ENCODE data around the gene SUGP2.

The SUGP2 gene

DNA sequence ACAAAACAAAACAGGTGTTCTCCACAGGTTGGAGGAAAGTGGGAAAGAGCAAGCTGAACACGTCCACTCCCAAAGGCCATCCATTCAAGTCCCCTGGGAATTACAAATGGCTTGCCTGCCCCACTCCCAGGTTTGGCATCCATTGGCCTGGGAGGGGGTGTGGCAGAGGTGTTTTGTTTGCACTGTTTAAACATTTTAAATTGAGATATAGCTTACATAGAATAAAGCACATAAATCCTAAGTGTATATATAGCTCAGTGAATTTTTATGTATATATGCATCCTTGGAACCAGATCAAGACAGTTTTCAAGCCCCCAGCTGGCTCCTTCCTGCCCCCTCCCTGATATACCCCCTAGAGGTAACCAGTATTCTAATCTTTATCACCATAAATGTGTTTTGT, 43.2 kb upstream of the SUGP2 start:
- no peaks in the 10 kb centered on the region for H3K9me3 ChIP-seq (ENCODE audit: severe bottlenecking)
- H3K27ac ChIP-seq (ENCODE audit: poor library complexity, severe bottlenecking), result no peak overlapping the region
- no peak for ATAC-seq (ENCODE audit: low read depth)
- H3K27me3 ChIP-seq (ENCODE audit: insufficient read depth, poor library complexity, severe bottlenecking), result no peaks in the 10 kb centered on the region
- TF ChIP-seq, protein P1, sequence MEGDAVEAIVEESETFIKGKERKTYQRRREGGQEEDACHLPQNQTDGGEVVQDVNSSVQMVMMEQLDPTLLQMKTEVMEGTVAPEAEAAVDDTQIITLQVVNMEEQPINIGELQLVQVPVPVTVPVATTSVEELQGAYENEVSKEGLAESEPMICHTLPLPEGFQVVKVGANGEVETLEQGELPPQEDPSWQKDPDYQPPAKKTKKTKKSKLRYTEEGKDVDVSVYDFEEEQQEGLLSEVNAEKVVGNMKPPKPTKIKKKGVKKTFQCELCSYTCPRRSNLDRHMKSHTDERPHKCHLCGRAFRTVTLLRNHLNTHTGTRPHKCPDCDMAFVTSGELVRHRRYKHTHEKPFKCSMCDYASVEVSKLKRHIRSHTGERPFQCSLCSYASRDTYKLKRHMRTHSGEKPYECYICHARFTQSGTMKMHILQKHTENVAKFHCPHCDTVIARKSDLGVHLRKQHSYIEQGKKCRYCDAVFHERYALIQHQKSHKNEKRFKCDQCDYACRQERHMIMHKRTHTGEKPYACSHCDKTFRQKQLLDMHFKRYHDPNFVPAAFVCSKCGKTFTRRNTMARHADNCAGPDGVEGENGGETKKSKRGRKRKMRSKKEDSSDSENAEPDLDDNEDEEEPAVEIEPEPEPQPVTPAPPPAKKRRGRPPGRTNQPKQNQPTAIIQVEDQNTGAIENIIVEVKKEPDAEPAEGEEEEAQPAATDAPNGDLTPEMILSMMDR (IDR thresholded peaks at IDR 0.05; ENCODE audit: poor library complexity, severe bottlenecking), result no peak
- no peaks in the 10 kb centered on the region for H3K36me3 ChIP-seq (ENCODE audit: low read depth)
- no peak for DNase-seq (ENCODE audit: low spot score)
- no peaks in the 10 kb centered on the region for H3K4me1 ChIP-seq (ENCODE audit: insufficient read depth, poor library complexity, severe bottlenecking)
- no peak overlapping the region for H3K4me3 ChIP-seq (ENCODE audit: severe bottlenecking)

GRCh38 chr19:19075126-19075525, 41.8 kb upstream of the SUGP2 start:
- no peak overlapping the region for H3K4me3 ChIP-seq (ENCODE audit: severe bottlenecking)
- DNase-seq (ENCODE audit: low spot score), result no peak
- no peaks in the 10 kb centered on the region for H3K4me1 ChIP-seq (ENCODE audit: insufficient read depth, poor library complexity, severe bottlenecking)
- H3K36me3 ChIP-seq (ENCODE audit: low read depth), result no peaks in the 10 kb centered on the region
- no peaks in the 10 kb centered on the region for H3K9me3 ChIP-seq (ENCODE audit: severe bottlenecking)
- H3K27ac ChIP-seq (ENCODE audit: poor library complexity, severe bottlenecking), result no peak overlapping the region
- ATAC-seq (ENCODE audit: low read depth), result no peak
- TF ChIP-seq, protein P1 (IDR thresholded peaks at IDR 0.05; ENCODE audit: poor library complexity, severe bottlenecking), result no peak
- no peaks in the 10 kb centered on the region for H3K27me3 ChIP-seq (ENCODE audit: insufficient read depth, poor library complexity, severe bottlenecking)

DNA sequence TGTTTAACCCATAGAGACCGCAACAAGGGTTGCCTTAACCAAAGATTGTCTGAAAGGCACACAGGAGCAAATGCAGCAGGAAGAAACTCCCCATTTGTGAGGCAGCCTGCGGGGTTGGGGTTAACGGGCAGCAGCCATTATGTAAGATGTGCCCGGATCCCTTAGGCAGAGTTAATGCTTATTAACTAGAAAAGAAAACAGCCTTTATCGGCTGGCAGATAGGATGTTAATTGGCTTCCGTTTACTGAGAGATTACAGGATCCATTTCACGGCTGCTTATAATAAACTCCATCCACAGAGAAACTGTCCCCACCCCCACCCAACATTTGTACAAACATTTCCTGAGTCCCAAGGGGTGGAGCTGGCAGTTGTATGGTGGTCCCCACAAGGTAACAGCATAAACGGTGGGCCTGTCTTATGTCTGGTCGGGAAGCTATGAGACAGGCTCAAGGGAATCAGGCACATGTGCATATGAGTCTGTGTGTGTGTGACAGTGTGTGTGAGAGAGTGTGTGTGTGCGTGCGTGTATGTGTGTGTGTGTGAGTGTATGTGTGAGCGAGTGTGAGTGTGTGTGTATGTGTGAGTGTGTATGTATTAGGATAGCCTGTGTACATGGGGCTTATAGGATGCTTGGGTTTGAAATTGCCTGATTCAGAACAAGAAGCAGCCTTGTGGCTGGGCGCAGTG, 41.0 kb upstream of the SUGP2 start:
- H3K27me3 ChIP-seq (ENCODE audit: insufficient read depth, poor library complexity, severe bottlenecking), result no peaks in the 10 kb centered on the region
- no peaks in the 10 kb centered on the region for H3K4me1 ChIP-seq (ENCODE audit: insufficient read depth, poor library complexity, severe bottlenecking)
- no peaks in the 10 kb centered on the region for H3K9me3 ChIP-seq (ENCODE audit: severe bottlenecking)
- TF ChIP-seq, protein P1 (IDR thresholded peaks at IDR 0.05; ENCODE audit: poor library complexity, severe bottlenecking), result no peak
- ATAC-seq (ENCODE audit: low read depth) (no peak), DNase-seq (ENCODE audit: low spot score) (no peak)
- H3K4me3 ChIP-seq (ENCODE audit: severe bottlenecking), result no peak overlapping the region
- H3K36me3 ChIP-seq (ENCODE audit: low read depth), result no peaks in the 10 kb centered on the region
- no peak overlapping the region for H3K27ac ChIP-seq (ENCODE audit: poor library complexity, severe bottlenecking)

DNA sequence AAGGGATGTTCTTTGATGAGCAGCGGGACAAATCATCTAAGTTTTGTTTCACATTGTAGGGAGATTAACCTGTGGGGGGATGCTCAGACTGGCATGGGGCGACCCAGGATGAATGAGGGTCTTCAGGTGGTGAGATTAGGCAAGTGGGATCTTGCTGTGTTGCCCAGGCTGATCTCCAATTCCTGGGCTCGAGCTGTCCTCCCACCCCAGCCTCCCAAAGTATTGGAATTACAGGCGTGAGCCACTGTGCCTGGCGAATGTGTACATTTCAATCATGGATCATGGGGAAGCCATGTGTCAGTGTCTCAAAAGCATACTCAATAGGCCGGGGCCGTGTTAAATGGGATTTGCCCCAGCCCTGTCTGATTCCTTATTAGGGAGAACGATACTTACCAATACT, 38.6 kb upstream of the SUGP2 start:
- TF ChIP-seq, protein P1 (IDR thresholded peaks at IDR 0.05; ENCODE audit: poor library complexity, severe bottlenecking), result no peak
- H3K4me1 ChIP-seq (ENCODE audit: insufficient read depth, poor library complexity, severe bottlenecking), result no peaks in the 10 kb centered on the region
- H3K36me3 ChIP-seq (ENCODE audit: low read depth), result no peaks in the 10 kb centered on the region
- H3K9me3 ChIP-seq (ENCODE audit: severe bottlenecking), result no peaks in the 10 kb centered on the region
- DNase-seq (ENCODE audit: low spot score) (no peak), ATAC-seq (ENCODE audit: low read depth) (no peak)
- H3K27ac ChIP-seq (ENCODE audit: poor library complexity, severe bottlenecking), result no peak overlapping the region
- H3K27me3 ChIP-seq (ENCODE audit: insufficient read depth, poor library complexity, severe bottlenecking), result no peaks in the 10 kb centered on the region
- no peak overlapping the region for H3K4me3 ChIP-seq (ENCODE audit: severe bottlenecking)

Measured in RWPE2 (cell line).